Smooth muscle cell (in vitro differentiated cells): ENCODE measurements around the gene SIDT1. TPM values are rescaled to one million over a fixed set of nuclear protein-coding genes. Genes with fewer than 3 reads are reported as not detected.

Source experiments
- DNase-seq: peaks from one replicate; lab custom pipeline; 2025; ENCODE audit not compliant: unreplicated experiment; lab: John Stamatoyannopoulos, UW
- H2AFZ ChIP-seq: fragments of 200-600 bp; sonication (generic); 2 replicates; pipeline ENCODE4 v1.6.0; 2016; ENCODE audit warnings: antibody characterized with exemption, low read depth, mild to moderate bottlenecking
- H3F3A ChIP-seq: fragments of 200-600 bp; sonication (generic); 2 replicates; pipeline ENCODE4 v1.6.0; 2017; ENCODE audit warnings: antibody characterized with exemption, low read depth
- H3K27ac ChIP-seq: fragments of 200-600 bp; sonication (generic); 2 replicates; pipeline ENCODE4 v1.5.1; 2016; ENCODE audit warnings: low read depth, mild to moderate bottlenecking
- H3K27me3 ChIP-seq: fragments of 200-600 bp; sonication (generic); 2 replicates; pipeline ENCODE4 v1.6.1; 2016; ENCODE audit warnings: low read depth, mild to moderate bottlenecking
- H3K36me3 ChIP-seq: fragments of 200-600 bp; sonication (generic); 2 replicates; pipeline ENCODE4 v1.5.1; 2016; ENCODE audit warnings: low read depth
- H3K4me1 ChIP-seq: fragments of 200-600 bp; sonication (generic); 2 replicates; pipeline ENCODE4 v1.5.1; 2016; ENCODE audit warnings: low read depth
- H3K4me2 ChIP-seq: fragments of 200-600 bp; sonication (generic); 2 replicates; pipeline ENCODE4 v1.6.0; 2016; ENCODE audit warnings: mild to moderate bottlenecking
- H3K4me3 ChIP-seq: fragments of 200-600 bp; sonication (generic); 2 replicates; pipeline ENCODE4 v1.5.1; 2016; ENCODE audit warnings: mild to moderate bottlenecking
- H3K79me2 ChIP-seq: fragments of 200-600 bp; sonication (generic); 2 replicates; pipeline ENCODE4 v1.6.0; 2016; ENCODE audit warnings: low read depth, mild to moderate bottlenecking
- H3K9ac ChIP-seq: fragments of 200-600 bp; sonication (generic); 2 replicates; pipeline ENCODE4 v1.6.0; 2016; ENCODE audit warnings: low read depth
- H3K9me3 ChIP-seq: fragments of 200-600 bp; sonication (generic); replicated peaks from 2 replicates; pipeline ENCODE4 v1.5.1; 2016; ENCODE audit warnings: low read depth
- H4K20me1 ChIP-seq: fragments of 200-600 bp; sonication (generic); 2 replicates; pipeline ENCODE4 v1.6.0; 2016; ENCODE audit warnings: low read depth
- CTCF ChIP-seq: fragments of 200-600 bp; sonication (generic); IDR thresholded peaks from 2 replicates; pipeline ENCODE4 v1.5.1; 2017; ENCODE audit warnings: borderline replicate concordance, mild to moderate bottlenecking, antibody characterized with exemption; ENCODE audit not compliant: insufficient read depth, poor library complexity, severe bottlenecking
- WGBS: methylation state at CpG from one replicate; pipeline ENCODE4 v1.1.7; 2016; ENCODE audit warnings: low lambda C conversion rate; 5-methylcytosine and 5-hydroxymethylcytosine counted together
- polyA plus RNA-seq: library from polyadenylated mRNA; unstranded; fragments of >200 nt; fragmentation: Nextera tagmentation; extraction: Ambion mirVana; gene quantifications from 2 replicates; pipeline ENCODE4 v1.2.1, GENCODE V29; 2016
- total RNA-seq: library from RNA; depleted of rRNA; stranded (reverse); fragments of >200 nt; gene quantifications from 2 replicates; pipeline ENCODE4 v1.2.3, GENCODE V29; 2014

The SIDT1 gene
- total and polyA plus RNA-seq, 2 experiments from 2014 or later: not detected

DNA sequence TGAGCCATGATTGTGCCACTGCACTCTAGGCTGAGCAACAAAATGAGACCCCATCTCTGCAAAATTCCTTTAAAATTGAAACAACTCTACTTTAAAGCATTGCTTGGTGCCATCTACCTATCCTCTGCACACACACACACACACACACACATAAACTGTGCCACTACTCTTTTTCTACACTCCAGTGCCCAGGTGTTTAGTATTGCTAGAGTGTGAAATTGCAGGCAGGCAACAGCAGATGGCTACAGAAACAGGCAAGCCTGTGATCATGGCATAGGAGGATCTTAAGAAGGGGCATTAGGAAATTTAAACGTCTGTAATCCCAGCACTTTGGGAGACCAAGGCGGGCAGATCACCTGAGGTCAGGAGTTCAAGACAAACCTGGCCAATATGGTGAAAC is 39.0 kb downstream of the SIDT1 start:
- Histone ChIP-seq H3K4me3 (no peak overlapping the region), H3K9ac (no peak overlapping the region), H3K27me3 (peaks cover 6% of the 10 kb centered on the region), H2AFZ (no peak overlapping the region), H4K20me1 (no peaks in the 10 kb centered on the region), H3K27ac (no peak overlapping the region), H3K4me2 (no peak overlapping the region), H3K9me3 (no peaks in the 10 kb centered on the region), H3F3A (no peaks in the 10 kb centered on the region), H3K36me3 (no peaks in the 10 kb centered on the region), H3K4me1 (peaks cover 5% of the 10 kb centered on the region), H3K79me2 (no peaks in the 10 kb centered on the region)
- 69% methylated on average over 2 of the region's 2 CpGs for WGBS
- TF ChIP-seq CTCF: no peak
- no peak for DNase-seq

GRCh38 chr3:113573728-113574127 is 41.4 kb downstream of the SIDT1 start:
- H3K27ac ChIP-seq: no peak overlapping the region
- no peak overlapping the region for H3K4me2 ChIP-seq
- 92% methylated on average over 3 of the region's 3 CpGs for WGBS

GRCh38 chr3:113574213-113574612 is 41.9 kb downstream of the SIDT1 start:
- H3K4me2 ChIP-seq: no peak overlapping the region
- H3K27me3 ChIP-seq: no peaks in the 10 kb centered on the region
- TF ChIP-seq CTCF: no peak
- H3K4me3 ChIP-seq: no peak overlapping the region
- no peak overlapping the region for H3K27ac ChIP-seq
- H3K4me1 ChIP-seq: peaks cover 5% of the 10 kb centered on the region
- no peaks in the 10 kb centered on the region for H3K9me3 ChIP-seq
- no peaks in the 10 kb centered on the region for H3K79me2 ChIP-seq
- H3F3A ChIP-seq: no peaks in the 10 kb centered on the region
- H3K9ac ChIP-seq: no peak overlapping the region
- H4K20me1 ChIP-seq: no peaks in the 10 kb centered on the region
- no peak overlapping the region for H2AFZ ChIP-seq
- DNase-seq: no peak
- H3K36me3 ChIP-seq: no peaks in the 10 kb centered on the region
- 85% methylated on average over 2 of the region's 2 CpGs for WGBS

More at GRCh38 chr3:113573728-113574127, 41.4 kb downstream of the SIDT1 start:
- H3F3A ChIP-seq: no peaks in the 10 kb centered on the region
- no peaks in the 10 kb centered on the region for H3K79me2 ChIP-seq
- H4K20me1 ChIP-seq: no peaks in the 10 kb centered on the region
- TF ChIP-seq CTCF: no peak
- H3K4me1 ChIP-seq: peaks cover 5% of the 10 kb centered on the region
- no peaks in the 10 kb centered on the region for H3K36me3 ChIP-seq
- H3K27me3 ChIP-seq: no peaks in the 10 kb centered on the region
- no peak for DNase-seq
- H2AFZ ChIP-seq: no peak overlapping the region
- no peaks in the 10 kb centered on the region for H3K9me3 ChIP-seq
- H3K4me3 ChIP-seq: no peak overlapping the region
- no peak overlapping the region for H3K9ac ChIP-seq

GRCh38 chr3:113575206-113575605 is 42.9 kb downstream of the SIDT1 start:
- no peaks in the 10 kb centered on the region for H4K20me1 ChIP-seq
- H3K79me2 ChIP-seq: no peaks in the 10 kb centered on the region
- H2AFZ ChIP-seq: no peak overlapping the region
- H3K9ac ChIP-seq: no peak overlapping the region
- no peaks in the 10 kb centered on the region for H3K36me3 ChIP-seq
- WGBS: 72% methylated on average over 4 of the region's 4 CpGs
- H3K27me3 ChIP-seq: no peaks in the 10 kb centered on the region
- no peak for DNase-seq
- no peak overlapping the region for H3K4me2 ChIP-seq
- H3K9me3 ChIP-seq: no peaks in the 10 kb centered on the region
- no peaks in the 10 kb centered on the region for H3F3A ChIP-seq
- no peak overlapping the region for H3K4me3 ChIP-seq
- no peak for TF ChIP-seq CTCF
- H3K27ac ChIP-seq: no peak overlapping the region
- peaks cover 5% of the 10 kb centered on the region for H3K4me1 ChIP-seq
